NK-92 (cell line): ENCODE data around the gene HCCS.

Experiments
- DNase-seq: peaks from one replicate; lab custom pipeline; 2025; ENCODE audit not compliant: unreplicated experiment; lab: John Stamatoyannopoulos, UW

The HCCS gene

DNA sequence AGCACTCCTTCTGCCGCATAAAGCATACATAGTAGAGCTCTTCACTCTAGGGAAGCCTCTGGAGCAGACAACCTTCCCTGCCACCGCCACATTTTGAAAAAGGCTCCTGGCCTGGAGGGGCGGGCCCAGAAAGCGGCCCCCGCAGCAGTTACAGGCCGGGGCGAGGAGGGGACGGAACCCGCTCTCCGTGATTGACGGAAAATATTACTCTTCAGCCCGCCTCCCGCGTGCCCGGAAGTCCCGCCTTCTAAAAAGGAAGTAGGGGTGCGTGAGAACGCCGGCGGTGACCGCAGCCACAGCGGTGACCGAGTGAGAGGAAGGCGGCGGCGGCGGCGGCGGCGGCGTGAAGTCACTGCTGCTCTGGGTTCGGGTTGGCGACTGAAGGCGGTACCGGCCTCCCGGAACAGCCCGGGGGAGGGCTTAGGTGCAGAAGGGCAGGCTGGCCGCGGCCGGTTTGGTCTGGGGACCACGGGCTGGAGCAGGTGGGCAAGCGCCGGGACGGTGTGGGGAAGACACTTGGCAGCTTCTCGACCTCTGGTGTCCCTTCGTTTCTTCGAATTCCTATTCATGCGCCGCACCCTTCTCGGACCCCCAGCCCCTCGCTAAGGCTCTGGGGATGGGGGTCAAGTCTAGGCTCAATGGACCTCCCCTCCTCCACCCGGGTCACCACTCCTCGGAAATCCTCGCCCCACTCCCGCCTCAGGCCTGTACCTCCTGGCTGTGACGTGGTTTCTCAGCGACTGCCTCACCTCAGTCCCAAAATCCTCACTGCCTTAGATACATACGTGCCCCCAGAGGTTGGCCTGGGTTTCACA is at the start of gene HCCS:
Gene HCCS (plus strand): TSS at position 296 of the 815 bp plus-strand sequence. CDS start 729 bp downstream, outside the sequence.
- DNase-seq = peak; percentile 4

DNA sequence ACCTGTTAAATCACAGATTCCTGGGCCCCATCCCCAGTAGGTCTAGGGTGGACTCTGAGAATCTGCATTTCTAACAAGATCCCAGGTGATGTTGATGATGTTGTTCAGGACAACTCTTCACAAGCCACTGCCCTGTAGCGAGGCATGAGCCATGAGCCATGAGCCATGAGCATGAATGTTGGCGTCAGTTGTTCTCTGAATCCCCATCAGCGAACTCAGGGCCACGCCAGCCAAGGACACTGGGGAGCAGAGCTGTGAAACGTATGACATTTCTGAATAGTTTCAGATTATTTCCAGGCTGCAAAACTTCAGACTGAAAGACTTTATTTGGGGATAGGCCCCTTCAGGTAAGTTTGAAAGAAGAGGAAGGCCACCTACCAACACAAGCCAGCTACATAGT is 46.9 kb upstream of the HCCS start:
- no peak for DNase-seq

DNA sequence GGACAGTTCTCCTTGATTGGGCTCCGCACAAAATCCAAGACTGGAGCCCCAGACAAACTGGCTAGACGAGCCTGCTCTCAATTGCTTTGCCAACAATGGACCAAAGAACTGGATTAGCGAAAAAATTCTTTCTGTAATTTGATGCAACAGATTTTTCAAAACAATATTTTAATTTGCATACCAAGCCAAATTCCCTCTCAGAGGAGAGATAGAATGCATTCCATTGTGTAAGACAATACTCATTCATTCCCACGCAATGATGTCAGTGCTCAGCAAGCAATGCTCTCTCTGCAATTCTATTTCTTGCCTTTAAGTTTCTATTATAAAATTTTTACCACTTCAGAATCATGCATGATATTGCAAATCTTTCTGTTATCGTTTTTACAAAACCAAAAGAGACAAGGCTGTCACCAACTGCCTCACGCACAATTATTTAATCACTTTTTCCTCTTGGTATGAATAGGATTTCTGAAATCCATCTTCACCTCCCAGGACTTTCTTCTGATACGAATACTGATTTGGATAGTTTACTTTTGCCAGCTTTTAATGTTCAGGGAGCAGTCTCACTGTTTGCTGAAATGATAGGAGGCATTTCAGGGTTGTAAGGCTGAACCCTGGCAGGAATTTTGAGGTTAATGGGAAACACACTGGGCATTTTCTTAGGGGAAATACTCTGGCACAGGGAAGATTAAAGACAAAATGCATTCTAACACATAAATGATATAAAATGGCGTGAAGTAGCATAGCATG is 46.1 kb upstream of the HCCS start:
- no peak for DNase-seq

DNA sequence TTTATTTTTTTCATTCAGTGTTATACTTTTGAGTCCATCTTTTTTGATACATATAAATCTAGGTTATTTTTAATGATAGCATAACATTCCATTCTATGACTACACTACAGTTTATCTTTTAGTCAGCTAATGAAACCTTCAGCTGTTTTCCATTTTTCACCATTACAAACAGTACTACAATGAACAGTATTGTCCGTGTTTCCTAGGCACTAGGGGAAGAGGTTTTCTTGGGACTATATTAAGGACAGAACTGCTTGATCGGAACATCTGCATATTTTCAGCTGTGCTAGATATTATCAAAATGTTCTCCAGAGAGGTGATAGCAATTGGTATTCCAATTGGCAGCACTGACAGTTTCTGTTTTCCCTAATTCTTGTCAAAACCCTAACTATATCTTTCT is 44.3 kb upstream of the HCCS start:
- no peak for DNase-seq

DNA sequence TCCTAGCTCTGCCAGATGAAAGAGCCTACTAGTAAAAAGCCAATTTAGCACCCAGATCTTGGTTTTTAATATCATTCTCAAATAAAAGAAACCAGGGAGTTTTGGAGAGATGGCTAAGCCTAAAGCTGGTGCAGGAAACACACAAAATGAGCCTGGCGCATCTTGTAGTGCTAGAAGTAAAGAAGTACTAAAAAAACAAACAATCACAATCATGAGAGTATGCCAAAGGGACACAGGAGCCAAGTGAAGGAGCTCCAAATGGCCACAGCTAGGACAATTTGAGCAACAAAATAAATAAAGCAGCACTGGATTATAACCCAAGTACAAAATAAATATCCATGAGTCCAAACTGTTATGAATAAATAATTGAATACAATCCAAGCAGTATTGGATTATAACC is 37.8 kb upstream of the HCCS start:
- no peak for DNase-seq

DNA sequence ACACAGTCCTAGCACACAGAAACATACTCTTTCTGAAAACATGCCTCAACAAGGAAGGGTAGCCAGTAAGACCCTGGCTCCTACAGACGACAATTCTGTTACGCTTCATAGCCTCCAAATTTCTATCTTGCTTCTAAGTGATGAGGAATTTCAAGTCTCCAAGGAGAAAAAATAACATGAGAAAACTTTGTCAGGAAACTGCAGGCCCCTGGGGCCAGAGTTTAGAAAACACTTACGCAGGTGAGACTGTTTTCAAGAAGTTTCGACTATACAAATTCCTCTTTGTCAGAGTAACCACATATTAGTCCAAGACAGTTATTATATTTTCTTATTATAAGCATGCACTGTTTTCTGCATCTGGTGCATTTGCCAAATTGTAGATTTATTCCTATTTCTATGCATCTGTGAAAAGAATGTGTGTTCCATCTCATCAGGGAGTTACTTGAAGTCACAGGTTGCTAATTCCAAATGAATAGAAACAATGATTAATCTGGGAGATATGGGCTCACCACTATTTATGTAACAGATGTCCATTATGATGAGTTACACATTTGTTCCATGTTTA is 30.3 kb upstream of the HCCS start:
- DNase-seq = no peak

DNA sequence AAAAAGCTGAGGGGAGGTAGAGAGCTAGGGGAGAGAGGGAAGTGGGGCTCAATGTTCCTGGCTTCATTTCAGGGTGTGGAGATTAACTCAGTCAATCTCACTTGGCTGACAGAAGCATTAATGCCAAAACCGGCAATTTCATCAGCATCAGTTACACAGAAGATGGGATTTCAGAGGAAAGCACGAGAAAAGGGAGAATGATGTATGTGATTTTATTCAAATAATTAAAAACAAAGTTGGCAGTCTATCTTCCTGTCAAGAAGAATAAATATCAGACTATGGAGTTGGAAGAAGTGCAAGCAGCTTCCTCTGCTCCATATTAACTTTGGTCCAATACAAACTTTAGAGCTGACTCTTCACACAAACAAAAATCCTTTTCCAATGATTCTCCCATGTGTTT is 29.6 kb upstream of the HCCS start:
- no peak for DNase-seq

DNA sequence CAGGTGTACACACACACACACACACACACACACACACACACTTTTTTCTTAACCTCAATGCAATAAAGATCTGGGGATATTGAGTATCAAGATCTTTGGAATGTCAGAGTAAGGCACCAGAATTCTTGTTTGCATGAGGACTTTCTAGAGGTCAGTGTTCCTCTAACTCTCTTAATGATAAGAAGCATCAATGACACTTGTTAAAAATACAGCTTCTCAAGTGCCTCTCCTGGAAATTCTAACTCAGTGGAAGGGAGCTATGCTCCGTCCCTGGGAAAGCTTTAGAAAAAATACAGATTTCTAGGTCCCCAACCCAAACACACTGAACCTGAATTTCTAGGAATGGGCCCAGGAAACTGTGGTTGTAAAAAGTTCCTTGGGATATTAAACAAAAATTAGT is 25.8 kb upstream of the HCCS start:
- no peak for DNase-seq

DNA sequence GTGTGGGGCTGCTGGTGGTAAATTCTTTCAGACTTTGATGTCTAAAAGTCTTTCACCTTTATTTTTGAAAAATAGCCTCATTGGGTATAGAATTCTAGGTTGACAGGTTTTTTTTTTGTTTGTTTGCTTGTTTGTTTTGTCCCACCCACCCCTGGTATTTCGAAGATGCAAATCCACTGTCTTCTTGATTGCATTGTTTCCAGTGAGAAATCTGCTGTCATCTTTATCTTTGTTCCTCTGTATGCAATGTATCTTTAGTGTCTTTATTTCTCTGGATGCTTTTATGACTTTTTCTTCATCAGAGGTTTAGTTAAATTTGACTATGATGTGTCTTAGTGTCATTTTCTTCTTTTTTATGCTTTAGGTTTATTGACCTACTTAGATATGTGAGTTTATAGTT is 21.3 kb upstream of the HCCS start:
- DNase-seq = no peak

DNA sequence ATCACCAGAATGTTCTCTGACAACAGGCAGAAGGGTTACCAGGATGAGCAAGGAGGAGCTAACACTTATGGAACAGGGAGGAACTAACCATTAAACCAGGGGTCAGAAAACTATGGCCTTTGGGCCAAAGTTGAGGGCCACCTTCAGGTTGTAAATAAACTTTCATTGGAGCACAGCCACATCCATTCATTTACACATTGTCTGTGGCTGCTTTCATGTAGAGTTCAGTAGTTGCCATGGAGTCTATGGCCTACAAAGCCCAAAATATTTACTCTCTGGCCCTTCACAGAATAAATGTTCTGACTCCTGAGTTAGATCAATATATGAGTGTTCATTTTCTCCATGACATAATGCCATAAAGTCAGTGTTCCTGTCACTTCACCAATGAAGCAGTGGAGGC is 13.2 kb upstream of the HCCS start:
- no peak for DNase-seq

DNA sequence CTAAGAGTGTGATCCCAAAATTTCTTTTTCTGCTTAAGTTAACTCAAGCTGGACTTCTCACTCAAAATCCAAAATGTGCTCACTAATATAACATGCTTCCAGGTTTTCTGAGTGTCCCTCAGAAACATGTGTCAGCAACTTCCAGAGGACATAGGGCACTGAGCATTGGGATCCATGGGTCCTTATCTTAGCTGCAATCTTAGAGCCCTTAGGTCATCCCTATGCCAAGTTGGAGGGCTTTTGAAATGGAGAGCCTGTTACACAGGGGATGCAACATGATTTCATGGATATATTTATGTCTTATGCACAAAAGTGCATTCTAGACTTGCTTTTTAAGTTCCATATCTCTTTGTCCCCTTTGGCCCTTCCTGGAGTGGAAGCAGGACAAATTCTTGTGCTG is 11.7 kb upstream of the HCCS start:
- no peak for DNase-seq

DNA sequence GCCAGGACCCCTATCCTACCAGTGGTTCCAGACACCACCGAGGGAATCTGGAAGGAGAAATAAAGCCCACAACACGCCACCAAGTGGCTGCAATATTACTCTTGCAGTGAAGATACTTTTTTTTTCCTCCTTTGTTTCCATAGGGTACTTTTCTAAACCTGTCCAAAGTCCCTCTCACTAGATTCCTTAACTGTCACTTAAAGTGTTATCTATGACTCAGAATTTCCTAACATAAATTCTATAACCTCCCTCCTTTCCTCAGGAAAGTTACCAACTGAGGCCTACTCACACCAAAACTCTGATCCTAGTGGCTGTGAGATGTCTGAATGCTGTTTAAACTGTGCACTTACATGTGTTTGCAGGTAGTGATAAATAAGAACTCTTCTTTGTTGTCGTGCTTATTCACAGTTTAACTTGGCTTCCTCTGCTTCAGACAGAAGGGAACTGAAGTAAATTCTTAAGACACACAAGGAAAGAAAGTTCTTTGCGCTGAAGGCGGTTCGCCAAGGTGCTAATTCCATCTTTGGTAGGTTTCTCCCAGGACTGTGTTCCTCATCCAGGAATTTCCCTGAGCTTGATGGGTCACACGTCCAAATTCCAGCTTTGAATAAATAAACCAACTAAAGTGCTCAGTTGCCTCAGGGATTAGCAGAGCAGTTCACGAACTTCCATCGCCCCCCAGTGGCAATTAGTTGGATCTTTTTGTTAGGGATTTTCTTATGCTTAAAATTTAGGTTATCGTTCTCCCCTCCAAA is 10.7 kb upstream of the HCCS start:
- no peak for DNase-seq

DNA sequence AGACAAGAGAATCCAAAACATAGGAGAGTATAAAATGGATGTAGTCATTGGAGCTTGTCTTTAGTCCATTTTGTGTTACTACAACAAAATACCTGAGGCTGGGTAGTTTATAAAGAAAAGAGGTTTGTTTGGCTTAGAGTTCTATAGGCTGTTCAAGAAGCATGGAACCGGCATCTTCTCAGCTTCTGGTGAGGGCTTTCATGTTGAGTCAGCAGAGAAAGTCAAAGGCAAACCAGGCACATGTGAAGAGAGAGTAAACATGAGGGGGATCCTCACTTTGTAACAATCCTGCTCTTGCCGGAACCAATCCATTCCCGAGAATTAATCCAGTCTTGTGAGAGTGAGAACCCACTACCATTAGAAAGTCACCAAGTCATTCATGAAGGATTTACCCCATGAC is 8.1 kb upstream of the HCCS start:
- no peak for DNase-seq

DNA sequence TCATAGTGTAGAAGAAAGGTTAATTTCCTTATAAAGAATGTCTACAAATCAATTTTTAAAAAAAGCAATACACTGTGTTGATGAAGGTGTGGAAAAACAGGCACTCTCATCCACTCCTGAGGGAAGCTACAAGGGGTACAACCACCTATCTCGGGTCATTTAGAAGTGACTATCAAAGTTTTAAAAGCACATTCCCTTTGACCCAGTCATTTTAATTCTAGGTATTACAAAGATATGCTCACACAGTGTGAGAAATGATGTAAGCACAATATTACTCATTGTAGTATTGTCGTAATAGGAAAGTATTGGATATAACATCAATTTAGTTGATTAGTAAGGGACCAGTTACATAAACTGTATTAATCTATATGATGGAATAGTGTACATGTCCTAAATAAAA is 7.4 kb upstream of the HCCS start:
- no peak for DNase-seq

DNA sequence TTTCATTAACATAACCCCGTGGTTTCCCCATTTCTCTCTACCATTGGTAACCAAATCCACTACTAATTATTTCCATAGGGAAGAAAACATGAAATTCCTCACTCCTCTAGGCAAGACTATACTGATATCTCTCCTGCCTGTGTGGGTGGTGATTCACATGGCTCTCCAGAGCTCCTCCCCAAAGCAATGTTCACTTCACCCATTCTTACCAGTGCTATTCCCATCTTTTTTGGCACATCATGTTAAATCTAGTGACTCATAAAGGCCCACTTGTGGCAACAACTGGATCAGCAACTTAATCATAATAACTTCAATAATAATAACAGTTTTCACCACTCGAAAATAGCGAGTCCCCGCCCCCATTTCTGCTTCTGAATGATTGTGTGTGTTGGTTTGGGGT is 6.1 kb upstream of the HCCS start:
- DNase-seq = no peak

DNA sequence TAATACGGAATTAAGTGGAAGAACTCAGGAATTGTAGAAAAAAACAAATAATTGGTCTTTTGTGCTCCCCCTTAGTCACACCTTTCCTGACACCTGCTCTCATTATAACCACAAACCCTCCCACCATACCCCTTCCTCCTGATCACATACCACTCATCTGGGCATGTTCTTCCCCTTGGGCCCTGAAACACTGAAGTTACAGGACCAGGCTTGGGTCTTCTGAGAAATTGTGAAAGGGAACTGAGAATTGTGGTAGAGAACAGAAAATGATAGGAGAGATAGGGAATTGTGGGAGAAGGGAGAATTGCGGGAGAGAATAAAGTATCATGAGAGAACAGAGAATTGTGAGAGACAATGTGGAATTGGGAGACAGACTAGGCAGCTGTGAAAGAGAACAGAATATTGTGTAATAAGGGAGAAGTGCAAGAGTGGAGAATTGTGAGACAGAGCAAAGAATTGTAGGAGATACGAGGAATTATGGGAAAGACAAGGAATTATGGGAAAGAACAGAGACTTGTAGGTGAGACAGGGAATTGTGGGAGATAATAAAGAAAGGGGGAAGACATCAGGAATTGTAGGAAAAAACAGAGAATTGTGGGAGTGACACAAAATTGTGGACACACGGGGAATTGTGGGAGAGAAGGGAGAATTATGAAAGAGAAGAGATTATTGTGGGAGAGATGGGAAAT is 2.7 kb upstream of the HCCS start:
- no peak for DNase-seq

DNA sequence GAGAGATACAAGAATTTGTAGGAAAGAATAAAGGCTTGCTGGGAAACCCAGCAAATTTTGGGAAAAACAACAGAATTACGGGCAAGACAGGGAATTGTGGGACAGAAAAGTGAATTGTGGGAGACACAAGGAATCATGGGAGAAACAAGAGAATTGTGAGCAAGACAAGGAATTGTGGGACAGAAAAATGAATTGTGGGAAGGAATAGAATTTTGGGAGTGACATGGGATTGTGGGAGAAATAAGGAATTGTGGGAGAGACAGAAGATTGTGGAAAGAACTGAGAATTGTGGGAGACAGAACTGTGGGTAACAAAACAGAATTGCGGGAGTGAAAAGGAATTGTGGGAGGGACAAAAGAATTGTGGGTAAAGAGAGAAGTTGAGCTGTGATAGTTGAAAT is 1.2 kb upstream of the HCCS start:
- DNase-seq = no peak

DNA sequence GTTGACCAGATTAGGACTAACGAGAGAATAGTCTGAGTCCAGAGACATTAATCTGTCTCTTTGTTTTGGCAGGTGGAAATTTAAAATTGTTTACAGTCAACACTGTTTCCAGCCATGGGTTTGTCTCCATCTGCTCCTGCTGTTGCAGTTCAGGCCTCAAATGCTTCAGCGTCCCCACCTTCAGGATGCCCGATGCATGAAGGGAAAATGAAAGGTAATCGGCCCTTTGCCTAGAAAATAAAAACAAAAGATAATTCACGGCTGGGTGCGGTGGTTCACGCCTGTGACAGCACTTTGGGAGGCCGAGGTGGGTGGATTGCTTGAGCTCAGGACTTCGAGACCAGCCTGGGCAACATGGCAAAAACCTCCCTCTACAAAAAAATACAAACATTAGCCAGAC is 815 bp downstream of the HCCS start:
- no peak for DNase-seq

DNA sequence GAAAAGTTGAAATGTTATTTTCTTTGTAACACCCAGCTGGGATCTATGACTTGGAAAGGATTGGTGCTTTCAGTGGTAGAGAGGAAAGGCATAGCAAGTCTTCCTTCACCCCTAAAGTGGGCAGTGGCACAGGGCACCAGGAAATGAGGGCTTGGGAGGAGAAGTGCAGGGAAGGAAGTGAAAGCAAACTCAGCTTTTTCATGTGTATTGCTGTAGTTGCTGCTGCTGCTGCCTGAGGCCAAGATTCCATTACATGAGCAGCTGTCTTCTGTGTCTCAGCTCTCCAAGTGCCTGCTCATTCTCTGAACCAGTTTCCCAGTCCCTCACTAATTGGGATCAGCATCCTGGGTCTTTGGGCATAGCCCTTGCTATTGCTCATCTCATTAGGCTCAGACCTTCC is 2.6 kb downstream of the HCCS start:
- no peak for DNase-seq

DNA sequence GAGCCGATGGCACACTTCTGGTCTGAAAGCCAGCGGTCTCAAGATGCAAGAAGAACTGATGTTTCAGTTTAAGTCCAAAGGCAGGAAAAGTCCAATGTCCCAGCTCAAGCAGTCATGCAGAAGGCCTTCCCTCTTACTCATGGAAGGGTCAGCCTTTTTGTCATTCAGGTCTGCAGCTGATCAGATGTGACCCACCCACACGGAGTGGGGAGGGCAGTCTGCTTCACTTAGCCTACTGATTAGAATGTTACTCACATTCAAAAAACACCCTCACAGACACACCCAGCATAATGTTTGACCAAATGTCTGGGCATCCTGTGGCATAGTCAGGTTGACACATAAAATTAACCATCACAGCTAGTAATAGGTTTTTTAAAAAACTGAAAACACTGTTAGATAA is 6.6 kb downstream of the HCCS start:
- DNase-seq = no peak
